Peyer's patch (tissue), 4 donors: ENCODE measurements around the gene TLK1.

Source experiments
- POLR2A ChIP-seq, 2 donors: fragments of 450-650 bp; IDR thresholded peaks; one replicate each; pipeline ENCODE4 v1.5.1; 2017; ENCODE audit warnings: antibody characterized with exemption in 2 of 2, mild to moderate bottlenecking in 2 of 2, moderate library complexity in 2 of 2
- TF ChIP-seq, protein P1 (sequence below), 6 experiments: fragments of 450-650 bp in 4 of 6; fragments of 200-600 bp in 2 of 6; sonication (generic) in 1 of 6; IDR thresholded peaks; one replicate each; pipeline ENCODE4 v1.5.1; 2017 to 2019; ENCODE audit warnings: antibody characterized with exemption in 6 of 6, mild to moderate bottlenecking in 3 of 6, moderate library complexity in 1 of 6

DNA sequence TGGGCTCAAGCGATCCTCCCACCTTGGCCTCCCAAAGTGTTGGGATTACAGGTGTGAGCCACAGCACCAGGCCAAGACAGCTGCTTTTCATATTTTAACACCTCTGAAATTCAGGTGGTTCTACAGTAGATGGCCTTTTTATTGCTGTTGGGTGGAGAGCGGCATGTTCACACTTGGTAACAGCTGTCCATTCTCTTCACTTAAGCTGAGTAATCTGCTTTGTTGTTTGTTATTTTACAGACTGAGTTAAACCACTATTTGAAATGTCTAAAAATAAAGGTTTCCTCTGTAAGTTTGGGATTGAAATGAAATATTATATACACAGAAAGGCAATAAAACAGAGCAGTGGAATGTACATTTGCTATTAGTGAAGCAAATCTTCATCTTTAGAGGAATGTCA is 44.9 kb upstream of the TLK1 start:
- TF ChIP-seq, protein P1, sequence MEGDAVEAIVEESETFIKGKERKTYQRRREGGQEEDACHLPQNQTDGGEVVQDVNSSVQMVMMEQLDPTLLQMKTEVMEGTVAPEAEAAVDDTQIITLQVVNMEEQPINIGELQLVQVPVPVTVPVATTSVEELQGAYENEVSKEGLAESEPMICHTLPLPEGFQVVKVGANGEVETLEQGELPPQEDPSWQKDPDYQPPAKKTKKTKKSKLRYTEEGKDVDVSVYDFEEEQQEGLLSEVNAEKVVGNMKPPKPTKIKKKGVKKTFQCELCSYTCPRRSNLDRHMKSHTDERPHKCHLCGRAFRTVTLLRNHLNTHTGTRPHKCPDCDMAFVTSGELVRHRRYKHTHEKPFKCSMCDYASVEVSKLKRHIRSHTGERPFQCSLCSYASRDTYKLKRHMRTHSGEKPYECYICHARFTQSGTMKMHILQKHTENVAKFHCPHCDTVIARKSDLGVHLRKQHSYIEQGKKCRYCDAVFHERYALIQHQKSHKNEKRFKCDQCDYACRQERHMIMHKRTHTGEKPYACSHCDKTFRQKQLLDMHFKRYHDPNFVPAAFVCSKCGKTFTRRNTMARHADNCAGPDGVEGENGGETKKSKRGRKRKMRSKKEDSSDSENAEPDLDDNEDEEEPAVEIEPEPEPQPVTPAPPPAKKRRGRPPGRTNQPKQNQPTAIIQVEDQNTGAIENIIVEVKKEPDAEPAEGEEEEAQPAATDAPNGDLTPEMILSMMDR (IDR thresholded peaks at IDR 0.05): no peak
- TF ChIP-seq POLR2A (IDR thresholded peaks at IDR 0.05): no peak
